GM10847 (cell line): ENCODE measurements around the gene VPS18.

Source experiments
- POLR2A ChIP-seq: IDR thresholded peaks from 2 replicates; pipeline ENCODE4 v1.6.1; 2011; ENCODE audit not compliant: insufficient read length; ENCODE audit errors: extremely low read depth

VPS18 gene

GRCh38 chr15:40931300-40932142, 37.3 kb downstream of the VPS18 start:
- no peak for TF ChIP-seq POLR2A

GRCh38 chr15:40932156-40932555, 37.9 kb downstream of the VPS18 start:
- no peak for TF ChIP-seq POLR2A

- TF ChIP-seq POLR2A, result no peak
These were observed 38.6 kb downstream of the VPS18 start for GRCh38 chr15:40932649-40933516.

GRCh38 chr15:40933517-40933902, 39.3 kb downstream of the VPS18 start:
- no peak for TF ChIP-seq POLR2A

- TF ChIP-seq POLR2A, result no peak
These were observed 40.2 kb downstream of the VPS18 start for GRCh38 chr15:40934457-40934856.

- TF ChIP-seq POLR2A, result no peak
These were observed 42.0 kb downstream of the VPS18 start for GRCh38 chr15:40936234-40936708.

GRCh38 chr15:40936709-40937666, 42.7 kb downstream of the VPS18 start:
- TF ChIP-seq POLR2A, result no peak

- no peak for TF ChIP-seq POLR2A
These were observed 43.7 kb downstream of the VPS18 start for GRCh38 chr15:40937762-40938535.

- TF ChIP-seq POLR2A, result no peak
These were observed 44.3 kb downstream of the VPS18 start for GRCh38 chr15:40938536-40938870.

GRCh38 chr15:40940296-40940801, 46.1 kb downstream of the VPS18 start:
- TF ChIP-seq POLR2A, result no peak

GRCh38 chr15:40941068-40941527, 46.8 kb downstream of the VPS18 start:
- TF ChIP-seq POLR2A, result no peak

- peak; percentile 27 for TF ChIP-seq POLR2A
These were observed 47.5 kb downstream of the VPS18 start for GRCh38 chr15:40941528-40942336.

GRCh38 chr15:40942337-40942854, 48.1 kb downstream of the VPS18 start:
- TF ChIP-seq POLR2A, result no peak

- TF ChIP-seq POLR2A, result no peak
These were observed 48.6 kb downstream of the VPS18 start for GRCh38 chr15:40942878-40943277.
